GM12875 (cell line): ENCODE data around the gene PELI2.

ENCODE experiments used
- H3K4me3 ChIP-seq: one replicate; pipeline ENCODE4 v1.5.1; 2011; ENCODE audit warnings: low read depth, low read length, control low read depth
- CTCF ChIP-seq: IDR thresholded peaks from 2 replicates; pipeline ENCODE4 v1.5.1; 2011; ENCODE audit warnings: low read depth, mild to moderate bottlenecking, control low read depth, inconsistent platforms, low read length, moderate library complexity, borderline replicate concordance; ENCODE audit not compliant: insufficient read depth

PELI2 gene

GRCh38 chr14:56168007-56168616 is 49.9 kb downstream of the PELI2 start:
- no peak overlapping the region for H3K4me3 ChIP-seq
- no peak for TF ChIP-seq CTCF

GRCh38 chr14:56170028-56170427 is 51.8 kb downstream of the PELI2 start:
- no peak for TF ChIP-seq CTCF
- H3K4me3 ChIP-seq, result no peak overlapping the region

- no peak for TF ChIP-seq CTCF
- no peak overlapping the region for H3K4me3 ChIP-seq
Observed at GRCh38 chr14:56170877-56171422, 52.7 kb downstream of the PELI2 start.

GRCh38 chr14:56172074-56172473 is 53.9 kb downstream of the PELI2 start:
- no peak for TF ChIP-seq CTCF
- H3K4me3 ChIP-seq, result no peak overlapping the region

GRCh38 chr14:56172571-56172971 is 54.4 kb downstream of the PELI2 start:
- H3K4me3 ChIP-seq, result no peak overlapping the region
- TF ChIP-seq CTCF, result no peak

- no peak for TF ChIP-seq CTCF
- no peak overlapping the region for H3K4me3 ChIP-seq
Observed at GRCh38 chr14:56173365-56173922, 55.2 kb downstream of the PELI2 start.

- H3K4me3 ChIP-seq, result no peak overlapping the region
- TF ChIP-seq CTCF, result no peak
Observed at GRCh38 chr14:56175773-56176172, 57.6 kb downstream of the PELI2 start.
